ENCODE measurements around the gene MMP1.

The MMP1 gene

GRCh38 chr11:102810950-102811660, 13.1 kb upstream of the MMP1 start:
- Histone ChIP-seq H3K4me3 (ENCODE audit: low read depth, low read length, poor library complexity, severe bottlenecking) (no peak overlapping the region), H3K27me3 (ENCODE audit: insufficient read depth, low read length) (no peaks in the 10 kb centered on the region), H4K20me1 (ENCODE audit: insufficient read depth, low read length) (no peaks in the 10 kb centered on the region), H3K4me2 (ENCODE audit: low read length) (no peak overlapping the region), H3K36me3 (ENCODE audit: insufficient read depth, low read length) (no peaks in the 10 kb centered on the region), H3K4me1 (ENCODE audit: insufficient read depth, low read length, severe bottlenecking) (no peaks in the 10 kb centered on the region), H3K9ac (ENCODE audit: low read length) (no peak overlapping the region), H3F3A (ENCODE audit: insufficient read depth, low read length) (no peaks in the 10 kb centered on the region), H2AFZ (ENCODE audit: low read length) (no peak overlapping the region), H3K79me2 (ENCODE audit: insufficient read depth, low read length) (no peaks in the 10 kb centered on the region), H3K27ac (ENCODE audit: low read depth, low read length, poor library complexity, severe bottlenecking) (no peak overlapping the region), H3K9me3 (ENCODE audit: low read length) (no peaks in the 10 kb centered on the region), H3K9me2 (ENCODE audit: low read depth, low read length) (no peaks in the 10 kb centered on the region)
- TF ChIP-seq EZH2 (IDR thresholded peaks at IDR 0.05; ENCODE audit: borderline replicate concordance, low read length) (no peak), CTCF (IDR thresholded peaks at IDR 0.05; ENCODE audit: low read length) (peak; percentile 31; the same call in 1 of the 2 replicates)

DNA sequence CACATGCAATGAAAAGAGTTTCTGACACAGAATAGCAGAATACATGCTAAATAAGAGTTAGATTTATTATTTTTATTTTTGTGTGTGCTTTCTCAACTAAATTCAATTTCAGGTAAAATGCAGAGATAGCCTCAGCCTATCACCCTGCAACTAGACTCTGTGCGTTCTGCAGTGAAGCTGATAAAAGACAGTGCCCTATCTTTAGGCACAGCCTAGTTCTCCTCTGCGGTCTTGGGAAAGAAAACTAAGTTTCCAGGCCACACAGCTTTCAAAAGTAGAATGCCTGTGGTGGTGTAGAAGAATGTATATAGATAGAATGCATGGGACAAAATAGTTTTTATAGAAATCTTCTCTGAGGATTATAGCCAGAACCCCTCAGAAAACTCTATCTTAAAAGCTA, 12.0 kb upstream of the MMP1 start:
- Histone ChIP-seq H3K9me2 (ENCODE audit: low read depth, low read length) (no peaks in the 10 kb centered on the region), H3K27me3 (ENCODE audit: insufficient read depth, low read length) (no peaks in the 10 kb centered on the region)

GRCh38 chr11:102807921-102808320, 10.0 kb upstream of the MMP1 start:
- H3K79me2 ChIP-seq (ENCODE audit: insufficient read depth, low read length): no peaks in the 10 kb centered on the region
- H4K20me1 ChIP-seq (ENCODE audit: insufficient read depth, low read length): no peaks in the 10 kb centered on the region
- TF ChIP-seq CTCF (IDR thresholded peaks at IDR 0.05; ENCODE audit: low read length) (peak; percentile 48), EZH2 (IDR thresholded peaks at IDR 0.05; ENCODE audit: borderline replicate concordance, low read length) (no peak)
- no peak overlapping the region for H3K27ac ChIP-seq (ENCODE audit: low read depth, low read length, poor library complexity, severe bottlenecking)
- H2AFZ ChIP-seq (ENCODE audit: low read length): no peak overlapping the region
- no peaks in the 10 kb centered on the region for H3K27me3 ChIP-seq (ENCODE audit: insufficient read depth, low read length)
- no peaks in the 10 kb centered on the region for H3K36me3 ChIP-seq (ENCODE audit: insufficient read depth, low read length)
- H3K9me2 ChIP-seq (ENCODE audit: low read depth, low read length): no peaks in the 10 kb centered on the region
- no peak overlapping the region for H3K4me3 ChIP-seq (ENCODE audit: low read depth, low read length, poor library complexity, severe bottlenecking)
- no peak overlapping the region for H3K9ac ChIP-seq (ENCODE audit: low read length)
- H3K4me1 ChIP-seq (ENCODE audit: insufficient read depth, low read length, severe bottlenecking): no peaks in the 10 kb centered on the region
- H3F3A ChIP-seq (ENCODE audit: insufficient read depth, low read length): no peaks in the 10 kb centered on the region
- H3K9me3 ChIP-seq (ENCODE audit: low read length): no peaks in the 10 kb centered on the region
- no peak overlapping the region for H3K4me2 ChIP-seq (ENCODE audit: low read length)

More for the DNA sequence above, 12.0 kb upstream of the MMP1 start:
- no peaks in the 10 kb centered on the region for H4K20me1 ChIP-seq (ENCODE audit: insufficient read depth, low read length)
- no peaks in the 10 kb centered on the region for H3F3A ChIP-seq (ENCODE audit: insufficient read depth, low read length)
- H3K36me3 ChIP-seq (ENCODE audit: insufficient read depth, low read length): no peaks in the 10 kb centered on the region
- H3K4me2 ChIP-seq (ENCODE audit: low read length): no peak overlapping the region
- H2AFZ ChIP-seq (ENCODE audit: low read length): no peak overlapping the region
- H3K4me3 ChIP-seq (ENCODE audit: low read depth, low read length, poor library complexity, severe bottlenecking): no peak overlapping the region
- TF ChIP-seq CTCF (IDR thresholded peaks at IDR 0.05; ENCODE audit: low read length) (no peak), EZH2 (IDR thresholded peaks at IDR 0.05; ENCODE audit: borderline replicate concordance, low read length) (no peak)
- no peak overlapping the region for H3K9ac ChIP-seq (ENCODE audit: low read length)
- no peaks in the 10 kb centered on the region for H3K4me1 ChIP-seq (ENCODE audit: insufficient read depth, low read length, severe bottlenecking)
- no peak overlapping the region for H3K27ac ChIP-seq (ENCODE audit: low read depth, low read length, poor library complexity, severe bottlenecking)
- H3K9me3 ChIP-seq (ENCODE audit: low read length): no peaks in the 10 kb centered on the region
- H3K79me2 ChIP-seq (ENCODE audit: insufficient read depth, low read length): no peaks in the 10 kb centered on the region

Measured in OCI-LY1 (cell line).